Liver (tissue), 9 donors: ENCODE measurements around the gene INTS6. TPM values are rescaled to one million over a fixed set of nuclear protein-coding genes. Genes with fewer than 3 reads are reported as not detected.

ENCODE experiments used
- DNase-seq: peaks from one replicate; pipeline ENCODE4 v3.0.0-alpha.2; 2017; ENCODE audit warnings: low spot score
- H3K27ac ChIP-seq, 2 donors: one replicate each; pipeline ENCODE4 v1.7.0; 2013; ENCODE audit warnings: inconsistent platforms in 2 of 2, low read length in 2 of 2, control low read depth in 1 of 2, low read depth in 1 of 2, mild to moderate bottlenecking in 1 of 2
- H3K27me3 ChIP-seq, 4 donors: one replicate each; pipeline versions ENCODE4 v1.6.1 to v1.7.0; 2013; ENCODE audit warnings: low read length in 3 of 4, inconsistent platforms in 1 of 4, mild to moderate bottlenecking in 1 of 4, moderate library complexity in 1 of 4; ENCODE audit not compliant: control insufficient read depth in 4 of 4, insufficient read depth in 4 of 4
- H3K36me3 ChIP-seq, 4 donors: one replicate each; pipeline versions ENCODE4 v1.6.1 to v1.7.0; 2013; ENCODE audit warnings: low read length in 3 of 4, mild to moderate bottlenecking in 3 of 4, low read depth in 1 of 4, moderate library complexity in 1 of 4; ENCODE audit not compliant: control insufficient read depth in 4 of 4, insufficient read depth in 3 of 4
- H3K4me1 ChIP-seq, 4 donors: one replicate each; pipeline versions ENCODE4 v1.6.1 to v1.7.0; 2013; ENCODE audit warnings: low read length in 3 of 4, mild to moderate bottlenecking in 3 of 4, moderate library complexity in 1 of 4; ENCODE audit not compliant: control insufficient read depth in 4 of 4, insufficient read depth in 4 of 4
- H3K4me3 ChIP-seq, 3 donors: one replicate each; pipeline versions ENCODE4 v1.6.1 to v1.7.0; 2013; ENCODE audit warnings: low read length in 3 of 3, control low read depth in 1 of 3, low read depth in 1 of 3, mild to moderate bottlenecking in 1 of 3
- H3K9ac ChIP-seq, 2 donors: one replicate each; pipeline ENCODE4 v1.7.0; 2013; ENCODE audit warnings: low read length in 2 of 2, mild to moderate bottlenecking in 2 of 2, moderate library complexity in 2 of 2, control low read depth in 1 of 2, low read depth in 1 of 2
- H3K9me3 ChIP-seq, 4 donors: one replicate each; pipeline versions ENCODE4 v1.6.1 to v1.7.0; 2013; ENCODE audit warnings: low read length in 3 of 4; ENCODE audit not compliant: control insufficient read depth in 4 of 4
- ATF3 ChIP-seq: IDR thresholded peaks from 2 replicates; pipeline ENCODE4 v1.6.1; 2016; ENCODE audit warnings: antibody characterized with exemption
- CTCF ChIP-seq: fragments of 150-350 bp; IDR thresholded peaks from 2 replicates; pipeline ENCODE4 v1.5.1; 2017; ENCODE audit warnings: improper control_type of control experiment, low read depth, low read length; ENCODE audit not compliant: missing input control
- FOXA1 ChIP-seq: IDR thresholded peaks from 2 replicates; pipeline ENCODE4 v1.6.1; 2016; ENCODE audit warnings: antibody characterized with exemption
- FOXA2 ChIP-seq: IDR thresholded peaks from 2 replicates; pipeline ENCODE4 v1.6.1; 2016; ENCODE audit warnings: antibody characterized with exemption
- GABPA ChIP-seq, 2 donors: IDR thresholded peaks in 1 of 2; conservative IDR thresholded peaks in 1 of 2; 2 replicates each; pipeline ENCODE4 v1.6.1; 2016; ENCODE audit warnings: antibody characterized with exemption in 2 of 2, mild to moderate bottlenecking in 1 of 2, moderate library complexity in 1 of 2
- HNF4A ChIP-seq, 2 donors: conservative IDR thresholded peaks; 2 replicates each; pipeline ENCODE4 v1.6.1; 2016; ENCODE audit warnings: antibody characterized with exemption in 2 of 2, mild to moderate bottlenecking in 2 of 2
- HNF4G ChIP-seq: IDR thresholded peaks from 2 replicates; pipeline ENCODE4 v1.6.1; 2016; ENCODE audit warnings: antibody characterized with exemption
- JUND ChIP-seq, 2 donors: IDR thresholded peaks; 2 replicates each; pipeline ENCODE4 v1.6.1; 2016; ENCODE audit warnings: antibody characterized with exemption in 2 of 2
- MAX ChIP-seq: IDR thresholded peaks from 2 replicates; pipeline ENCODE4 v1.6.1; 2016; ENCODE audit warnings: antibody characterized with exemption
- NR2F2 ChIP-seq: IDR thresholded peaks from 2 replicates; pipeline ENCODE4 v1.6.1; 2016; ENCODE audit warnings: antibody characterized with exemption
- RAD21 ChIP-seq, 2 donors: IDR thresholded peaks; 2 replicates each; pipeline ENCODE4 v1.6.1; 2016; ENCODE audit warnings: antibody characterized with exemption in 2 of 2, mild to moderate bottlenecking in 2 of 2
- REST ChIP-seq: IDR thresholded peaks from 2 replicates; pipeline ENCODE4 v1.6.1; 2016; ENCODE audit warnings: antibody characterized with exemption, mild to moderate bottlenecking
- RXRA ChIP-seq, 2 donors: IDR thresholded peaks; 2 replicates each; pipeline ENCODE4 v1.6.1; 2017 to 2018; ENCODE audit warnings: antibody characterized with exemption in 2 of 2, mild to moderate bottlenecking in 1 of 2
- SP1 ChIP-seq: IDR thresholded peaks from 2 replicates; pipeline ENCODE4 v1.6.1; 2018; ENCODE audit warnings: antibody characterized with exemption, mild to moderate bottlenecking
- TAF1 ChIP-seq: conservative IDR thresholded peaks from 2 replicates; pipeline ENCODE4 v1.6.1; 2016; ENCODE audit warnings: antibody characterized with exemption, mild to moderate bottlenecking
- YY1 ChIP-seq: IDR thresholded peaks from 2 replicates; pipeline ENCODE4 v1.6.1; 2016; ENCODE audit warnings: antibody characterized with exemption, mild to moderate bottlenecking
- ZBTB33 ChIP-seq: IDR thresholded peaks from 2 replicates; pipeline ENCODE4 v1.6.1; 2016; ENCODE audit warnings: antibody characterized with exemption
- WGBS: extraction: QIAGEN DNeasy Blood & Tissue Kit; methylation state at CpG from one replicate; pipeline ENCODE4 v1.1.7; 2013; 5-methylcytosine and 5-hydroxymethylcytosine counted together
- polyA plus RNA-seq, 2 donors: library from polyadenylated mRNA; stranded (reverse) in 1 of 2; unstranded in 1 of 2; fragments of 200-250 nt in 1 of 2; fragments of >200 nt in 1 of 2; fragmentation: Nextera tagmentation in 1 of 2; extraction: Ambion mirVana in 1 of 2; gene quantifications; one replicate each; pipeline versions ENCODE4 v1.2.1 to v1.2.3, GENCODE V29; 2013 to 2015
- total RNA-seq, 2 donors: library from RNA; depleted of rRNA; stranded (reverse); fragments of >200 nt; gene quantifications; one replicate each; pipeline ENCODE4 v1.2.3, GENCODE V29; 2014
- donor health status: healthy.
- donor health status: healthy.
- donor health status: healthy.
- donor health status: healthy.
- donor health status: healthy.

Gene INTS6
- total and polyA plus RNA-seq, 4 donors = 11.4 to 61.4 (median 18.8) TPM

- H3K4me3 ChIP-seq = no peak overlapping the region
- no peaks in the 10 kb centered on the region for H3K27me3 ChIP-seq
- no peak overlapping the region for H3K9ac ChIP-seq
- no peak overlapping the region for H3K27ac ChIP-seq
- TF ChIP-seq SP1 (no peak), ZBTB33 (no peak), CTCF (no peak), RAD21 (IDR thresholded peaks at IDR 0.05) (no peak), FOXA2 (no peak), HNF4A (conservative IDR thresholded peaks at IDR 0.05) (no peak), HNF4G (no peak), ATF3 (no peak), YY1 (no peak), FOXA1 (no peak), REST (no peak), RXRA (IDR thresholded peaks at IDR 0.05) (no peak), NR2F2 (no peak), TAF1 (no peak), GABPA (IDR thresholded peaks at IDR 0.05 in 1 of 2, conservative IDR thresholded peaks at IDR 0.05 in 1 of 2) (no peak)
- H3K4me1 ChIP-seq = no peaks in the 10 kb centered on the region
- DNase-seq = no peak
- WGBS = 85% methylated on average over 1 of the region's 1 CpG
- no peaks in the 10 kb centered on the region for H3K9me3 ChIP-seq
- H3K36me3 ChIP-seq = no peaks in the 10 kb centered on the region
Observed at GRCh38 chr13:51313619-51314018, 139.2 kb downstream of the INTS6 start.

GRCh38 chr13:51311957-51312520, 140.8 kb downstream of the INTS6 start:
- TF ChIP-seq FOXA1 (no peak), JUND (IDR thresholded peaks at IDR 0.05) (no peak), RXRA (IDR thresholded peaks at IDR 0.05) (no peak), HNF4G (no peak), FOXA2 (no peak), MAX (no peak), ZBTB33 (no peak), TAF1 (no peak)
- H3K27me3 ChIP-seq = no peaks in the 10 kb centered on the region
- 94% methylated on average over 5 of the region's 5 CpGs for WGBS

More at GRCh38 chr13:51311957-51312520, 140.8 kb downstream of the INTS6 start:
- H3K9me3 ChIP-seq = no peaks in the 10 kb centered on the region
- no peak overlapping the region for H3K27ac ChIP-seq
- DNase-seq = no peak
- H3K4me1 ChIP-seq = no peaks in the 10 kb centered on the region
- no peak overlapping the region for H3K4me3 ChIP-seq
- H3K36me3 ChIP-seq = no peaks in the 10 kb centered on the region
- no peak overlapping the region for H3K9ac ChIP-seq
